Stimulated activated CD4-positive, alpha-beta T cell treated with anti-CD3 and anti-CD28 coated beads, Interleukin-15, amount 100 ng/mL, for 48 hours (primary cell): ENCODE data around the gene RFX1.

ENCODE experiments used
- DNase-seq, 2 donors: peaks; one replicate each; pipeline ENCODE4 v3.0.0-alpha.2; 2020; ENCODE audit warnings: low read depth in 2 of 2

Gene RFX1

DNA sequence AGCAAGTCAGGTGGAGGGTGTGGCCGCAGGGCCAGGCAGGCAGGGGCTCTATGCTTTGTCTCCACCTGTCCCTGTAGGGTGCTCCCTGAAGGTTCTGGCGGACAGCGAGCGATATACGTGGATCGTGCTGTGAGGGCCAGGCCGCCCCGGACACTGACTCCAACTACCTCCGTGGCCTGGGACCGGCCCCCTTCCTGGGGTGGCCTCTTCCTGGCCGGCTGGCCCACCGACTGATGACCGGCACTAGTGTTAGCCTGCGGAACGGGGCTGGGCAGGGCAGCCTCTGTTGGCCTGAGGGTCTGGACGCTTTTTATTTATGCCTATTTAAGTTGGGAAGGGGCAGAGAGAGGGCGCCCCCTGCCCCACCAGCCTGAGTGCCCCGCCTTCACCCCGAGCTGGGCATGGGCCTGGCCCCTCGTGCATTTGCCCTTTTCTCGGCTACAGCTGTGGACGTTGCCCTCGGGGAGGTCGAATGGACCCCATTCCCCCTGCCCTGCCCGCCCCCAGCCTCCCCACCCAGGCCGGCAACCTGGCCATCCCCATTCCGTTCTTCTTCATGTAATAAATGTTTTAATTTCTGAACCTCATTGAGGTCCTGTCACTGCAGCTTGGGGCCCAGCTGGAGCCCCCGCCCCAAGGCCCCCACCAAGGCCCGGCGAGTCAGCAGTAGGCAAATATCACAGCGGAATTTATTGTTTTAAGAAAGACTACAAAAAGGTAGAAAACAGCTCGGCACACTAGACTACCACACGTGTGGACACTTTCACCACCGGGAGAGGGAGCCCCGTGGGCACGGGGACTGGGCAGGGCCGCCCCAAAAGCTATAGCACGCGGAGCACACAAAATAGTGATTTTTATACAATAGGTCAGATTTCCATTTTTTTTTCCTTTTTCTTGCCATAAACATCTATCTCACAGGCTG lies 45.0 kb downstream of the RFX1 start:
- no peak for DNase-seq

GRCh38 chr19:13959962-13960862 lies 45.9 kb downstream of the RFX1 start:
- DNase-seq = no peak

- DNase-seq = no peak
Observed at GRCh38 chr19:13959141-13959961, 46.8 kb downstream of the RFX1 start.

- DNase-seq = no peak
Observed at GRCh38 chr19:13958043-13958442, 48.1 kb downstream of the RFX1 start.

DNA sequence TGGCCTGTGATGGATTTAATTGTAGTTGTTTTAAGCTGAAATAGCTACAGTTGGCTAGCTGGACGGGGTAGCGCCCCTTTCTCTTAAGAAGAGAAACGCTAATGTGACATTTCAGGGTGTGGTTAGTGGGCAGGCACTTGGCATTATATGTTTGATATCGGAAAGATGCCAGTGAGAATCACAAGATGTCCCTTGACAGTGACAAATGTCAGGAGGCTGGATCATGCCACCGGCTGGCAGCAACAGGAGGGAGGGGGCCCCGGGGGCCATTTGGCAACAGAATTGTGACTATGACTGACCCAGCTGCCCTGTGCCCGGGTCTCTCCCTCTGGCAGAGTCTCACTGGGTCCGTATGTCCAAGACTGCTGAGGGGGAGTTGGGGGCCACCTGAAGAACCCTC lies 49.1 kb downstream of the RFX1 start:
- DNase-seq = no peak

GRCh38 chr19:13956365-13956744 lies 49.8 kb downstream of the RFX1 start:
- DNase-seq = no peak

GRCh38 chr19:13955662-13956364 lies 50.3 kb downstream of the RFX1 start:
- DNase-seq = no peak

DNA sequence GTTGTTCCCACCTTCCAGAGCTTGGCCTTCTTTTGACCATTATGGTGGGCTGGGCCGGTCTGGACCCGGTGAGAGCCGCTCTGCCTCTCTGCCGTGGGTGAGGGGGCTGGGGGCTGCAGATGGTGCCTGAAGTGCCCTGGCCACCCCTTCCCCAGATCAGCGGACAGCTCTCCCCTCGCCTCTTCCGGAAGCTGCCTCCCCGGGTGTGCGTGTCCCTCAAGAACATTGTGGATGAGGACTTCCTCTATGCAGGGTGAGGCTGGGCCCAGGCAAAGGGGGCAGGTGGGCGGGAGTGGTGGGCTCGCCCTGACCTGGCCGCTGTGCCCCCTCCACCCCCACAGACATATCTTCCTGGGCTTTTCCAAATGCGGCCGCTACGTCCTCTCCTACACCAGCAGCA lies 51.9 kb downstream of the RFX1 start:
- DNase-seq = no peak

- DNase-seq = no peak
Observed at GRCh38 chr19:13952931-13953531, 53.1 kb downstream of the RFX1 start.

- DNase-seq = peak; percentile 99
Observed at GRCh38 chr19:13952154-13952930, 53.8 kb downstream of the RFX1 start, which contains the start of gene DCAF15. Gene DCAF15, plus strand, starts transcription at chr19:13952509. Its CDS starts 4 bp downstream, at chr19:13952513.

DNA sequence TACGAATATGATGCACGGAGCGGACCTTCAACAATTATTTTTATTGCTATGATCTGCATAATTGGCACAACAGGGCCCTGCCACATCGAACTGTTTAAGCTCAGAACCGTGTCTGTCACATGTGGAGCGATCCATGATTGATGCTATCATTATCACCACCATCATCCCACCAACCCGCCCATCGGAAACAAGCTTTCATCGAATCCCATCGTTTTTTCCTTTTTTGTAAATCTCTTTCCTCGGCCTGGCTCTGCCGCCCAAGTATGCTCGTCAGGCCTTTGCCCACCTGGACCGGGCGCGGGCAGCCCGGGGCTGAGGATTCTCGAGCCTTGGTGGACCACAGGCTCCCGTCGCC lies 54.3 kb downstream of the RFX1 start:
- DNase-seq = no peak

- DNase-seq = no peak
Observed at GRCh38 chr19:13951043-13951442, 55.1 kb downstream of the RFX1 start.

DNA sequence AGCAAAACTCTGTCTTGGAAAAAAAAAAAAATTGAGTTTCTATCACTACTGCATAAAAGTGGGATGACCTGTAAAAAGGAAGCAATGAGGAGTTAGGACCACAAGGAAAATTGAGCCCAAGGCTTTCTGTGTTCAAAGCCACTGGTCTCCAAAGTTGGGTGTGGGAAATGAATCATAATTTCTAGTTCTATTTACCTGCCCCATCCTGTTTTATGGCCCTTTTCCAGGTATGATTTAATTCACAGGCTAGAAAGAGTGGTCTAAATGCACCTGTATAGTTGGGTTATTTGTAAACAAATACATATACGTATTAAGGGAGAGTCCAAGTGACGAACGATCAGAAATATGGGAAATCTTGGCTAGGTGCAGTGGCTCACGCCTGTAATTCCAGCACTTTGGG lies 59.7 kb downstream of the RFX1 start:
- no peak for DNase-seq

DNA sequence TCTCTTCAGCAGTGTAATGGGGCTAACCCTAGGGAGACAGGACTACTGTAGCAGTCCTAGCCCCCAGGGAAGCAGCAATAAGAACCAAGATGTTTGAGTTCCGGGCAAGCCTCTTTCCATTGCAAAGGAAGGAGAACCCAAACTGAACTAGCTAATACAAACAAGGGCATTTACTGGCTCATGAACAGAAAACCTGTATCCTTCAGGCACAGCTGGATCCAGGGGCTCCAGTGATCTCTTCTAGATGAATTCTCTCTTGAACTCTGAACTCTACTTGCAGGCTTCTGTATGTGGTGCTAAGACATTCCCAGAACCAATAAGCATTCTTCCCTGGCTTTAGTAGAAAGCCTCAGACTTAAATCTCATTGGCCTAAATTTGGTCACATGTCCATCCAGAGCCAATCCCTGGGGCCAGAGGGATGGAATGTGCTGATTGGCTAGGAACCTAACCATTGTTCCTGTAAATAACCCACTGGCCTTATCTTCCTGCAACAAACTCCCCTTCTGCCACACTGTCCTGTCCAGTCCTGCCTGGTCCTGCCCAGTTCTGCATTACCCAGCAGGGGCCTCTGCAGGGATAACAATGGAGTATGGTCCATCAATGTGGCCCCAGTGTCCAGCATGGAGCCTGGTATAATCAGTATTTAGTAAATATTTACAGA lies 64.0 kb downstream of the RFX1 start:
- no peak for DNase-seq

DNA sequence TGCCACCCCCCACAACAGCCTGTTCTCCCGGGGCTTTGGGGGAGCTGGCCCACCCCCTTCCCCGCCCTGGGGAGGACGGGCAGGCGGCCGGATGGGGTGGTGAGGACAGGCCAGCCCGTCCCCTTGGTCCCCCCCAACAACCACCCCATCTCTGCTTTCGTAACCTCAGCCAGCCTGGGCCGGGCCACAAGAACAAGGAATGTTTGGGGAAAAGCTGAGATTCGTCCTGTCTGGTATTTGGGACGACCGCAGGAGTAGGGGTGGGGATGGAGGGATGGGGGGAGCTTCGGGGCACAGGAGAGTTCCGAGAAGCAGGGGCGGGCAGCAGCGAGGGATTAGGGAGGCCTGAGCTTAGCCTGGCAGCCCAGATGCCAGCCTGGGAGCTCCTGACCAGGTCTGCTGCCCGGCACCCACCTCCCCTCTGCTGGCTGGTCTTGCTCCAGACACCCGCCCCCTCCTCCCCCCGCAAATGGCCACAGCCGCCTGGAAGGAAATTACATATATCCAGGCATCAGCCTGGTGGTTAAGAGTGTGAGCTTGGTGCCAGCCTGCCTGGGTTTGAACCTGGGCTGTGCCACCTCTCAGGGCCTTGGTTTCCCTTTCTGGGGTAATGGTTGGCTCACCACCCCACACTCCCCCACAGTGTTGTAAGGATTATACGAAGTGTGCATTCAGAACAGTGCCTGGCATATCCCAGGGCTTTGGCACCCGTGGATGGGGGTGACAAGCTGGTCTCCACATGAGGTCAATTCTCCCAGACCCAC lies 67.6 kb downstream of the RFX1 start, which contains the start of gene PODNL1:
Gene PODNL1 (minus strand): TSS at position 117 of the 764 bp plus-strand sequence. CDS start 236 bp downstream, outside the sequence.
- no peak for DNase-seq

- DNase-seq = no peak
Observed at GRCh38 chr19:13937479-13938300, 68.4 kb downstream of the RFX1 start.

- no peak for DNase-seq
Observed at GRCh38 chr19:13935765-13936510, 70.2 kb downstream of the RFX1 start.
